Heart right ventricle (tissue), 16 donors: ENCODE results near the gene CD226. TPM values are rescaled to one million over a fixed set of nuclear protein-coding genes. Genes with fewer than 3 reads are reported as not detected.
"Not testable (repeated sequence)": the region's sequence is repeated elsewhere in the genome, so short reads cannot be mapped to it uniquely, and the experiment has no call there.

Experiments
- ATAC-seq, 8 donors: fragments of 200-7000 bp; cut with Tn5 transposase; one replicate each; pipeline ENCODE4 v1.9.1; 2020; ENCODE audit warnings: mild to moderate bottlenecking in 8 of 8, moderate library complexity in 8 of 8, moderate number of reproducible peaks in 1 of 8
- DNase-seq, 2 donors: peaks; one replicate each; pipeline ENCODE4 v3.0.0-alpha.2; 2020
- H3K27ac ChIP-seq, 10 donors: fragments of 200-600 bp; sonication (generic) in 2 of 10; one replicate each; pipeline versions ENCODE4 v1.5.0 to v1.8.0; 2020 to 2022; ENCODE audit warnings: mild to moderate bottlenecking in 3 of 10
- H3K27me3 ChIP-seq, 7 donors: fragments of 200-600 bp; one replicate each; pipeline ENCODE4 v1.8.0; 2021 to 2022; ENCODE audit warnings: mild to moderate bottlenecking in 2 of 7
- H3K36me3 ChIP-seq, 9 donors: fragments of 200-600 bp; sonication (generic) in 1 of 9; one replicate each; pipeline versions ENCODE4 v1.5.0 to v1.8.0; 2020 to 2022; ENCODE audit warnings: mild to moderate bottlenecking in 2 of 9
- H3K4me1 ChIP-seq, 9 donors: fragments of 200-600 bp; sonication (generic) in 1 of 9; one replicate each; pipeline versions ENCODE4 v1.5.0 to v1.8.0; 2020 to 2022; ENCODE audit warnings: mild to moderate bottlenecking in 4 of 9
- H3K4me3 ChIP-seq, 10 donors: fragments of 200-600 bp; sonication (generic) in 2 of 10; one replicate each; pipeline versions ENCODE4 v1.5.0 to v1.8.0; 2020 to 2022; ENCODE audit warnings: mild to moderate bottlenecking in 7 of 10, moderate library complexity in 2 of 10
- H3K9me3 ChIP-seq, 11 donors: fragments of 200-600 bp in 10 of 11; sonication (generic) in 2 of 11; one replicate each; pipeline versions ENCODE4 v1.5.0 to v1.8.0; 2013 to 2022; ENCODE audit warnings: mild to moderate bottlenecking in 2 of 11, control low read depth in 1 of 11, moderate library complexity in 1 of 11
- CTCF ChIP-seq, 9 donors: fragments of 200-600 bp; sonication (generic) in 2 of 9; IDR thresholded peaks; one replicate each; pipeline versions ENCODE4 v1.5.0 to v1.8.0; 2021 to 2022; ENCODE audit warnings: antibody characterized with exemption in 9 of 9, mild to moderate bottlenecking in 5 of 9, moderate library complexity in 1 of 9
- WGBS, 2 donors: extraction: QIAGEN DNeasy Blood & Tissue Kit; methylation state at CpG; one replicate each; pipeline ENCODE4 v1.1.7; 2013; ENCODE audit warnings: inconsistent platforms in 1 of 2; 5-methylcytosine and 5-hydroxymethylcytosine counted together
- intact Hi-C, 10 donors: fragments of 100-400 bp; cut with DNase I; formaldehyde crosslinking; loops; one replicate each; pipeline versions ENCODE4 v1.11.1 to v1.14.2; 2022
- polyA plus RNA-seq, 2 donors: library from polyadenylated mRNA; stranded (reverse); fragments of 200-250 nt; gene quantifications; one replicate each; pipeline ENCODE4 v1.2.3, GENCODE V29; 2013
- total RNA-seq, 10 donors: library from RNA; stranded (reverse); fragmentation: NEBNext Ultra II Directional in 3 of 10; extraction: Animal tissue kit (Norgen Biotek cat#: 25700) in 3 of 10; gene quantifications; one replicate each; pipeline versions ENCODE4 v1.2.1 to v1.2.4, GENCODE V29; 2021 to 2023
- donor health status: Arrhythmogenic right ventricular cardiomyopathy.
- donor health status: ischemic (EF 13 %, LVEDD 7.1; RV severe dilation, severe dysfunction).
- donor health status: healthy with polysubstance abuse.
- donor health status: DM: no; HTN: yes; CAD: no.
- donor health status: DM: no; HTN: no; CAD: no.
- donor health status: ischemic (EF 25% LVEDD 6.9; RV normal size, moderate dysfunction).
- donor health status: ischemic (EF 25% LVEDD 5.7; RV mildly dilated, moderate dysfunction).
- donor health status: healthy.
- donor health status: DM: yes; HTN: yes; CAD: no.
- donor health status: Ischemic cardiomyopathy.
- donor health status: ischemic (EF 35%, LVEDD 5.7; RV mildly dilated, moderate dysfunction).
- donor health status: nonischemic (EF 11% LVEDD 7.7; RV severe dilation, severe dysfunction).
- donor health status: DM: yes; HTN: yes; CAD: no.
- donor health status: PGD.
- donor health status: ischemic (EF 29% LVEDD 5.4; RV normal size, mild dysfunction).
- donor health status: nonischemic (EF 23%, LVEDD 6.1; RV moderate dilation, normal function).

Gene CD226
- total and polyA plus RNA-seq, 12 donors = 0.19 to 4.1 (median 0.98) TPM

- no peak for ATAC-seq
- no peaks in the 10 kb centered on the region for H3K9me3 ChIP-seq
- H3K27me3 ChIP-seq = no peaks in the 10 kb centered on the region
- H3K36me3 ChIP-seq = no peaks in the 10 kb centered on the region
- no peak for TF ChIP-seq CTCF (IDR thresholded peaks at IDR 0.05)
- no peaks in the 10 kb centered on the region for H3K4me1 ChIP-seq
- WGBS, 2 donors = 84 to 86% methylated on average over 3 of the region's 3 CpGs
- no peak for DNase-seq
- intact Hi-C loops = no loop called here
- no peak overlapping the region for H3K4me3 ChIP-seq
- no peak overlapping the region for H3K27ac ChIP-seq
Observed at GRCh38 chr18:69916412-69916811, 31.3 kb downstream of the CD226 start.

- TF ChIP-seq CTCF (IDR thresholded peaks at IDR 0.05) = no peak
- H3K27ac ChIP-seq = no peak overlapping the region
- no peaks in the 10 kb centered on the region for H3K9me3 ChIP-seq
- ATAC-seq = no peak
- H3K27me3 ChIP-seq = no peaks in the 10 kb centered on the region
- intact Hi-C loops = no loop called here
- H3K4me1 ChIP-seq = no peaks in the 10 kb centered on the region
- H3K36me3 ChIP-seq = peaks cover 0 to 4% (median 0%) of the 10 kb centered on the region in 9 donors
- DNase-seq = no peak
- H3K4me3 ChIP-seq = no peak overlapping the region
Observed at GRCh38 chr18:69908838-69909237, 38.8 kb downstream of the CD226 start.

GRCh38 chr18:69906765-69907164, 40.9 kb downstream of the CD226 start:
- intact Hi-C loops = no loop called here
- Histone ChIP-seq H3K36me3 (peaks cover 0 to 4% (median 0%) of the 10 kb centered on the region in 9 donors), H3K9me3 (no peaks in the 10 kb centered on the region), H3K4me3 (no peak overlapping the region), H3K27ac (no peak overlapping the region), H3K27me3 (no peaks in the 10 kb centered on the region), H3K4me1 (no peaks in the 10 kb centered on the region)
- ATAC-seq = no peak
- WGBS, 2 donors = 95 to 96% methylated on average over 7 of the region's 7 CpGs
- TF ChIP-seq CTCF (IDR thresholded peaks at IDR 0.05) = no peak
- DNase-seq = no peak

GRCh38 chr18:69900941-69901340, 46.7 kb downstream of the CD226 start:
- DNase-seq = no peak
- Histone ChIP-seq H3K27ac (no peak overlapping the region), H3K9me3 (peaks cover 0 to 6% (median 0%) of the 10 kb centered on the region in 11 donors), H3K27me3 (no peaks in the 10 kb centered on the region), H3K36me3 (no peaks in the 10 kb centered on the region), H3K4me1 (peaks cover 0 to 4% (median 0%) of the 10 kb centered on the region in 9 donors), H3K4me3 (no peak overlapping the region)
- intact Hi-C loops = no loop called here
- WGBS, 2 donors = 92 to 96% methylated on average over 2 of the region's 2 CpGs
- no peak for ATAC-seq
- no peak for TF ChIP-seq CTCF (IDR thresholded peaks at IDR 0.05)

- DNase-seq, H3K27me3 ChIP-seq, ATAC-seq, H3K9me3 ChIP-seq, H3K4me3 ChIP-seq, intact Hi-C loops, H3K36me3 ChIP-seq, H3K4me1 ChIP-seq, H3K27ac ChIP-seq: not testable (repeated sequence)
- WGBS, 2 donors = 90 to 91% methylated on average over 4 of the region's 4 CpGs
Observed at GRCh38 chr18:69899154-69899923, 48.3 kb downstream of the CD226 start.
